ENCODE results near the gene CEP131.

The CEP131 gene

GRCh38 chr17:81221371-81221841 is 1.4 kb downstream of the CEP131 start:
- no peak for DNase-seq

GRCh38 chr17:81219476-81220180 is 3.1 kb downstream of the CEP131 start:
- DNase-seq = no peak

- DNase-seq = no peak
Measured at GRCh38 chr17:81218991-81219390, 3.8 kb downstream of the CEP131 start.

GRCh38 chr17:81218459-81218858 is 4.3 kb downstream of the CEP131 start:
- DNase-seq = no peak

- DNase-seq = no peak
Measured at GRCh38 chr17:81217491-81217890, 5.3 kb downstream of the CEP131 start.

GRCh38 chr17:81213978-81214377 is 8.8 kb downstream of the CEP131 start:
- no peak for DNase-seq

GRCh38 chr17:81212365-81212764 is 10.4 kb downstream of the CEP131 start:
- no peak for DNase-seq

- DNase-seq = no peak
Measured at GRCh38 chr17:81210868-81211267, 11.9 kb downstream of the CEP131 start.

GRCh38 chr17:81210466-81210865 is 12.3 kb downstream of the CEP131 start:
- DNase-seq = no peak

- no peak for DNase-seq
Measured at GRCh38 chr17:81209141-81209540, 13.6 kb downstream of the CEP131 start.

- DNase-seq = no peak
Measured at GRCh38 chr17:81208651-81209050, 14.1 kb downstream of the CEP131 start.

GRCh38 chr17:81207610-81208581 is 14.9 kb downstream of the CEP131 start:
- DNase-seq = no peak

- DNase-seq = no peak
Measured at GRCh38 chr17:81206657-81207056, 16.1 kb downstream of the CEP131 start.

- no peak for DNase-seq
Measured at GRCh38 chr17:81206166-81206565, 16.6 kb downstream of the CEP131 start.

GRCh38 chr17:81204578-81204977 is 18.2 kb downstream of the CEP131 start:
- no peak for DNase-seq

- DNase-seq = no peak
Measured at GRCh38 chr17:81203136-81203535, 19.6 kb downstream of the CEP131 start.

- no peak for DNase-seq
Measured at GRCh38 chr17:81202318-81202717, 20.4 kb downstream of the CEP131 start.

- no peak for DNase-seq
Measured at GRCh38 chr17:81200695-81201580, 21.8 kb downstream of the CEP131 start.

- DNase-seq = no peak
Measured at GRCh38 chr17:81200201-81200600, 22.6 kb downstream of the CEP131 start.

- DNase-seq = no peak
Measured at GRCh38 chr17:81199482-81199830, 23.3 kb downstream of the CEP131 start.

GRCh38 chr17:81198826-81199481 is 23.8 kb downstream of the CEP131 start:
- no peak for DNase-seq

- DNase-seq = no peak
Measured at GRCh38 chr17:81197831-81198490, 24.8 kb downstream of the CEP131 start.

Data from activated effector memory CD4-positive, alpha-beta T cell treated with anti-CD3 and anti-CD28 coated beads, Interleukin-2, amount 50 U/mL, for 16 hours (primary cell).